Nephron progenitor cell (in vitro differentiated cells): Measurements from ENCODE around the gene TNFRSF14.
A peak's percentile ranks its signal among the peaks of the same experiment; 100 is the strongest.

ENCODE experiments used
- DNase-seq: peaks from one replicate; pipeline ENCODE4 v3.0.0; 2021
- H3K27ac Mint-ChIP-seq: 2 replicates; pipeline ENCODE4 v1.8.0; 2021; ENCODE audit warnings: mild to moderate bottlenecking, moderate library complexity, mixed read lengths
- H3K27me3 Mint-ChIP-seq: 2 replicates; pipeline ENCODE4 v1.8.0; 2021; ENCODE audit warnings: mild to moderate bottlenecking, low read depth, mixed read lengths; ENCODE audit not compliant: poor library complexity
- H3K36me3 Mint-ChIP-seq: 2 replicates; pipeline ENCODE4 v1.8.0; 2021; ENCODE audit warnings: low read depth, mixed read lengths
- H3K4me1 Mint-ChIP-seq: 2 replicates; pipeline ENCODE4 v1.8.0; 2021; ENCODE audit warnings: mixed read lengths
- H3K4me3 Mint-ChIP-seq: 2 replicates; pipeline ENCODE4 v1.8.0; 2021; ENCODE audit warnings: mild to moderate bottlenecking, moderate library complexity, mixed read lengths
- H3K9me3 Mint-ChIP-seq: 2 replicates; pipeline ENCODE4 v1.8.0; 2021; ENCODE audit warnings: mild to moderate bottlenecking, moderate library complexity, mixed read lengths
- TF ChIP-seq, protein P1 (sequence below): fragments of 200-600 bp; sonication (generic); IDR thresholded peaks from 2 replicates; pipeline ENCODE4 v1.5.0; 2021; ENCODE audit warnings: antibody characterized with exemption

TNFRSF14 gene

DNA sequence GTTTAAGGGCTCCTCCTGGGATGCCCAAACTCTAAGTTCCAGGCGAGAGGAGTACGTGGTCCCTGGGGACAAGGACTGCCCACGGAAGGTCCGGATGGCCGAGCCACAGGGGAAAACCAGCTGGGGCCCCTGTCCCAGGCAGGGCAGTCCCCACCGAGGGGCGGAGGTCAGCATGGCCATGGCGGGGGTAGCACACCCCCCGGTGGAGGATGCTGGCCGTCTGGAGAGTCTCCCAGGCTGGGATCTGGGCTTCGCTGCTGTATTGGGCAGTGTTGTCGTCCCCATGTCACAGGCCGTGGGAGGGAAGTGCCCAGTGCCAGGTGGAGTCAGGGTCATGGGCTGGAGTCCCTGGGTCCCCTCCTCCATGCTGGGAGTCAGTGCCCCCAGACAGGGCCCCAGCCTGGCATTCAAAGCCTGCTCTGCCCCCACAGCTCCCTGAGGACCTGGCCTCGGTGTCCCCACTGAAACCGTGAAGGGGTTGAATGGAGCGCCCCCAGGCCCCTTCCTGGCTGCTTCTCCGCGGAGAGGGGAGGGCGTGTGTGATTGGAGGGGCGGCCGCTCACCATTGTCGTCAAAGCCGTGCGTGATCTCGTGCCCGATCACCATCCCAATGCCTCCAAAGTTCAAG, 37.2 kb downstream of the TNFRSF14 start:
- H3K4me3 Mint-ChIP-seq, result no peak overlapping the region
- DNase-seq, result no peak
- no peak overlapping the region for H3K27ac Mint-ChIP-seq
- peaks cover 10% of the 10 kb centered on the region for H3K9me3 Mint-ChIP-seq
- H3K27me3 Mint-ChIP-seq, result peaks cover 11% of the 10 kb centered on the region
- H3K36me3 Mint-ChIP-seq, result peaks cover 10% of the 10 kb centered on the region
- peaks cover 10% of the 10 kb centered on the region for H3K4me1 Mint-ChIP-seq
- TF ChIP-seq, protein P1, sequence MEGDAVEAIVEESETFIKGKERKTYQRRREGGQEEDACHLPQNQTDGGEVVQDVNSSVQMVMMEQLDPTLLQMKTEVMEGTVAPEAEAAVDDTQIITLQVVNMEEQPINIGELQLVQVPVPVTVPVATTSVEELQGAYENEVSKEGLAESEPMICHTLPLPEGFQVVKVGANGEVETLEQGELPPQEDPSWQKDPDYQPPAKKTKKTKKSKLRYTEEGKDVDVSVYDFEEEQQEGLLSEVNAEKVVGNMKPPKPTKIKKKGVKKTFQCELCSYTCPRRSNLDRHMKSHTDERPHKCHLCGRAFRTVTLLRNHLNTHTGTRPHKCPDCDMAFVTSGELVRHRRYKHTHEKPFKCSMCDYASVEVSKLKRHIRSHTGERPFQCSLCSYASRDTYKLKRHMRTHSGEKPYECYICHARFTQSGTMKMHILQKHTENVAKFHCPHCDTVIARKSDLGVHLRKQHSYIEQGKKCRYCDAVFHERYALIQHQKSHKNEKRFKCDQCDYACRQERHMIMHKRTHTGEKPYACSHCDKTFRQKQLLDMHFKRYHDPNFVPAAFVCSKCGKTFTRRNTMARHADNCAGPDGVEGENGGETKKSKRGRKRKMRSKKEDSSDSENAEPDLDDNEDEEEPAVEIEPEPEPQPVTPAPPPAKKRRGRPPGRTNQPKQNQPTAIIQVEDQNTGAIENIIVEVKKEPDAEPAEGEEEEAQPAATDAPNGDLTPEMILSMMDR, result no peak

DNA sequence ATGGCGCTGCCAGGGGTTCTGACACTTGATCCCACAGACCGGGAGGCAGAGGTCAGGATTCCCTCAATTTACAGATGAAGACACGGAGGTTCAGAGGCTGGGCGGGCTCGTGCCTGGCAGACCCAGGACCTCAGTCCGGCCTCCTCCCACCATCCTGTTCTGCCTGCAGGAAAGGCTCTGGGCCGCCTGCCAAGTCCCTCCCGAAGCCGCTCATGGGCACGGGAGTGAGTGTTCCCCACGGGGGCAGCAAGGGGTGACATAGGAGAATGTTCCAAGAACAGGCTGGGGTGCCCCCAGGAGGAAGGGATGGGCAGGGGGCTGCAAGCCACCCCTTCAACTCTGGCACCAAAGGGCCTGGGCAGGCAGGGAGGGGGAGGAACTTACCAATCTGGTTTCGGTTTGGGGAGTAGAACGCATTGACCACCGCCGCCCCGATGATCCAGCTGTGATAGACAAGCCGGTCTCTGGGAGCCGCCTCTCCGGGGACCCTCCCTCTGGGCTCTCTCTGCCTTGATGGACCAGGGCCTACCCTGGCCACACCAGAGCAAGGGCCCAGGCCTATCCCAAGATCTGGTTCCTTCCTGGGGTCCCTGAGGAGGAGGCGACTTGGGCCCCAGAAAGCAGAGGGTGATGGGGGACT, 38.0 kb downstream of the TNFRSF14 start:
- no peak for DNase-seq
- peaks cover 14% of the 10 kb centered on the region for H3K9me3 Mint-ChIP-seq

DNA sequence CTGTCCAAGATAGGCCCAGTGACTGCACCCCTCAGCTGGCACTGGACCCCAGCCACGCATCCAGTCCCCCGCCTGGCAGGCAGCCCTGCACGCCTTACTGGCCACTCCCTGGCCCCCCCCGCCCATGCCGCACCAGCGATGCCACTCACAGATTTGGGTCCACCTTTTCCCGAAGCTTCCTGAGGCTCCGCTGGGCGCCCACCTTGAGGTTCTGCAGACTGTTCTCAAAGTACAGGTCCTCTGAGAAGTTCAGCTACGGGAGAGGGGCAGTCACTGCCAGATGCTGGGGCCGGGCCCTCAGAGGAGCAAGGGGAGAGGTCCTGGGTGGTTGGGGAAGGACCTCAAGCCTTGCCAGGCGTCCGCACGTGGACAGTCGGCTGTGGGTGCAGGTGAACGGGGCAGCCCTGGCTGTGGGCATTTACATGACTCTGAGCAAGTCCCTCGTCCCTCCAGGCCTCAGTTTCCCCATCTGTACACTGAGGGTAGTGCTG, 38.5 kb downstream of the TNFRSF14 start:
- Mint-ChIP-seq H3K27me3 (peaks cover 16% of the 10 kb centered on the region), H3K36me3 (peaks cover 5% of the 10 kb centered on the region), H3K9me3 (peaks cover 14% of the 10 kb centered on the region), H3K4me3 (no peak overlapping the region), H3K27ac (no peak overlapping the region), H3K4me1 (peaks cover 10% of the 10 kb centered on the region)
- TF ChIP-seq, protein P1, result no peak
- DNase-seq, result no peak

More for the DNA sequence above, 38.0 kb downstream of the TNFRSF14 start:
- Mint-ChIP-seq H3K27me3 (peaks cover 16% of the 10 kb centered on the region), H3K4me3 (no peak overlapping the region), H3K27ac (no peak overlapping the region), H3K4me1 (peaks cover 10% of the 10 kb centered on the region), H3K36me3 (peaks cover 10% of the 10 kb centered on the region)
- TF ChIP-seq, protein P1, result no peak

DNA sequence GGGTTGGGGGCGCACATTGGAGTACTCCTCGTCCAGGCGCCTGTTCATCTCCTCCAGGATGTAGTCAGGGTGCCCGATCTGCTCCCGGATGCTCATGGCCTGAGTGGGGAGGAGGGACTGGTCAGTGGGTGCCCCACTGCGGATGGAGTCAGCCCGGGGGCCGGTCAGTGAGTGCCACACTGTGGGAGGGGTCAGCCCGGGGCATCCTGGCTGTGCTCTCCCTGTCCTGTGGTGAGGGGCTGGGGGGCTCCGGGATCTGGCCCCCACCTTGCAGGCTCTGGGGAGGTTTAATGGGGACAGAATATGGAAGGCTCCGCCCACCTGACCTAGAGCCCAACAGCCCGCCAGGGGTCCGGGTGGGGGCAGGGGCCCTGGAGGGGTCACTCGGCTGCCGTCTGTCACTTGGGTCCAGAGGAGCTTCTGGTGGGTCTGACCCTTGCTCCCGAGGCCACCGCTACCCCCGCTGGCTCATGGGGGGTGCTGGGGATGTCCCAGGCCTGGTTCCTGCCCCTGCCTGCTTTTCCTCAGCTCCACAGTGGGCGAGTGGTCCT, 39.2 kb downstream of the TNFRSF14 start:
- peaks cover 10% of the 10 kb centered on the region for H3K4me1 Mint-ChIP-seq

DNA sequence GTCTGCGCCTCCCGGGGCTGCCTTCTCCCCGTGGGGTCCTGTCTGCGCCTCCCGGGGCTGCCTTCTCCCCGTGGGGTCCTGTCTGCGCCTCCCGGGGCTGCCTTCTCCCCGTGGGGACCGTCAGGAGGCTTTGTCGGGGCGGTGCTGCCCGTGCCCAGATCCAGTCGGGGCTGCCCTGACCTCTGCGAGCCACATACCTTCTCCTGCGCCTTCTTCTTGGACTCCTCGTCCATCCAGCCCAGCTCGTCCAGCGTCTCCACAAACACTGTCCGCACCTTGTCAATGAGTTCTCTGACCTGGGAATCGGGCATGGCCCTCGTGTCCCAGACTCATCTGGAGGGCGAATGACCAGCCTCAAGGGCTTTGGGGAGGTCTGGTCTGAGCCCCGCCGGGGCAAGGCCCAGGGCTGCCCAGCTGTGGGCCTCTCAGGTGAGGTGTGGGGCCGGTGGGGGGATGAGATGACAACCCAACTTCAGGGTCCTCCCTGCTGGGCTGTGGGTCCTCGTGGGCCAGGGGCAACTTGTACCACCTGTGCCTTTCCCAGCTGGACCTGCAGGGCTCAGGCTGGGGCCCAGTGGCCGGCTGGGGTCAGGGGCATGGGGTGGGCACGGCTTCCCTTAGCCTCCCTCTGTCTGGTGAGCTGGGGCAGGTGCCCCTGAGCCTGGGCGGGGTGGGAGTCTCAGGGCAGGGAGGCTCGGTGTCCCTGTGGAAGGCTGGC, 39.8 kb downstream of the TNFRSF14 start:
- H3K36me3 Mint-ChIP-seq, result peaks cover 4% of the 10 kb centered on the region
- peaks cover 25% of the 10 kb centered on the region for H3K27me3 Mint-ChIP-seq
- H3K27ac Mint-ChIP-seq, result peak overlapping the region; percentile 42

More for the DNA sequence above, 39.2 kb downstream of the TNFRSF14 start:
- Mint-ChIP-seq H3K27me3 (peaks cover 20% of the 10 kb centered on the region), H3K4me3 (no peak overlapping the region), H3K36me3 (peaks cover 5% of the 10 kb centered on the region), H3K27ac (no peak overlapping the region), H3K9me3 (peaks cover 14% of the 10 kb centered on the region)
- TF ChIP-seq, protein P1, result no peak
- no peak for DNase-seq

More for the DNA sequence above, 39.8 kb downstream of the TNFRSF14 start:
- no peak for DNase-seq
- peaks cover 17% of the 10 kb centered on the region for H3K9me3 Mint-ChIP-seq
- H3K4me3 Mint-ChIP-seq, result no peak overlapping the region
- peaks cover 10% of the 10 kb centered on the region for H3K4me1 Mint-ChIP-seq
- TF ChIP-seq, protein P1, result no peak
